KOPT-K1 (cell line): ENCODE results near the gene DOCK3.
"Not testable (repeated sequence)": the region's sequence is repeated elsewhere in the genome, so short reads cannot be mapped to it uniquely, and the experiment has no call there.

Experiments
- H3K27ac ChIP-seq: fragments of 200-600 bp; sonication (generic); 2 replicates; pipeline ENCODE4 v1.5.1; 2016; ENCODE audit warnings: antibody characterized with exemption, mild to moderate bottlenecking, low read depth, low read length; ENCODE audit not compliant: poor library complexity, severe bottlenecking
- H3K36me3 ChIP-seq: fragments of 200-600 bp; sonication (generic); 2 replicates; pipeline ENCODE4 v1.5.1; 2017; ENCODE audit warnings: antibody characterized with exemption, mild to moderate bottlenecking, low read length, moderate library complexity; ENCODE audit not compliant: insufficient read depth
- H3K9me3 ChIP-seq: fragments of 200-600 bp; sonication (generic); 2 replicates; pipeline ENCODE4 v1.5.1; 2017; ENCODE audit warnings: antibody characterized with exemption, low read length, mild to moderate bottlenecking; ENCODE audit not compliant: insufficient read depth, poor library complexity, severe bottlenecking

Gene DOCK3

DNA sequence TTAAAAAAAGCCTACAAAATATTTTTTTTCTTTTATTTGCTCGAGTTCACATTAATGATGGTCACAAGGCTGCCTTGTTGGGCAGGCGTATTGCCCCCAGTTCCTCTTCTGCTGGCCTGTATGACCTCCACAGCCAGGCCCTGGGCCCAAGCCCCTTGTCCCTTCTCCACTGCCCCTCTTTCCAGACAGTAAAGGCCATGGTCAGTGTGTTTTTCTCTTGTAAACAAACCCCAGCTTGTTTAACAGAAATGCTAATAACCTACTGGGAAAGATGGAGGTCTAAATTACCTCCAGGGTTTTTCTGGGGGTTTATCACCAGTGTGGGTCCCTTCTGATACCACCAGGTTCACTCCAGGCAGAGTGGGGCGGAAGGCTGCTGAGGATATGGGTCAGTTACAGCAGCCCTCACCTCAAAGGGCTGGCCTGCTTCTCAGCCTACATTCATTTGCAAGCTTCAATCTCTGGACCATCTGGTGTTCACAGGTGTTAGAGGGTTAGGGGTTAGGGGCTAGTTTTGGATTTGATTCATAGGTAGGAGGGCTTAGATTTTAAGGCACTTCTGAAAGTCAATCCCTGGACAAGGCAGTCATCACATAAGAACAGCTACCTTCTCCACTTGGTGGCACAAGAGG, 708.3 kb downstream of the DOCK3 start:
- Histone ChIP-seq H3K27ac (no peak overlapping the region), H3K36me3 (peaks cover 24% of the 10 kb centered on the region), H3K9me3 (no peaks in the 10 kb centered on the region)

DNA sequence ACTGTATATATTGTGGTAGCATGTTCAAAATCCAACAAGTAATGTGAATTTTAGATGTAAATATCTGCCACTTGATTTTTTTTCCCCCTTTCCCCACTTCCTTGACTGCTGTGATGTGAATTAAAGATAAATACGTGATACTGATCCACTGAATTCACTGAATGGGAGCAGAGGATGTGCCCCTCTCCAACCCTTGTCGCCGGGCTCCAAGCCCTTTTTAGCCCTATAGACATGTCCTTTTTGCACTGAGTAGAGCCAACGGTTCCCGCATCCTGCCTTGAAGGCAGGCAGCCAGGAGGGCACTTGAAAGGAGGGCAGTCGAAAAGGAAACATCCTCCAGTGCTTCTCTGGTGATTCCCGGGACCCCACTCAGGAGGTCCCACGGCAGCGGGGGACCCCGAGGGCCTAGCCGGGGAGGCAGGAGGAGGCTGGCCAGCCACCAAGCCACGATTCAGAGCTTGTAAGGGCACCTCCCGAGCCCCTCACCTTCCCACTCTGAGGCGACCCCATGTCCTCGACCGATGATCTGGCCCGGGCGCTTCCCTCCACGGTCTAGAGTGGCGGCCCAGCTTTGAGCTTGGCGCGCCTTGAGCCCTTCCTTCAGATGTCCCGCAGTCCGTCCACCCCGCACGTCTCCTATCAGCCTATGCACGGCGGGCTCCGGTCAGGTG, 709.5 kb downstream of the DOCK3 start:
- Histone ChIP-seq H3K36me3 (peaks cover 36% of the 10 kb centered on the region), H3K27ac (peak overlapping the region; percentile 91), H3K9me3 (no peaks in the 10 kb centered on the region)

- H3K27ac ChIP-seq, result peak within 1 kb of the TSS; percentile 91
Observed at GRCh38 chr3:51384726-51385473, 710.2 kb downstream of the DOCK3 start, which contains the start of gene MANF. MANF (plus strand) TSS chr3:51385291; CDS start chr3:51385343, 52 bp downstream.

GRCh38 chr3:51385621-51386091, 710.9 kb downstream of the DOCK3 start:
- H3K27ac ChIP-seq, result peak overlapping the region; percentile 91
- H3K9me3 ChIP-seq, result no peaks in the 10 kb centered on the region
- H3K36me3 ChIP-seq, result peaks cover 50% of the 10 kb centered on the region

More at GRCh38 chr3:51384726-51385473, 710.2 kb downstream of the DOCK3 start, which contains the start of gene MANF:
- peaks cover 42% of the 10 kb centered on the region for H3K36me3 ChIP-seq
- H3K9me3 ChIP-seq, result no peaks in the 10 kb centered on the region

GRCh38 chr3:51386159-51386851, 711.6 kb downstream of the DOCK3 start:
- Histone ChIP-seq H3K27ac (peak overlapping the region; percentile 91), H3K9me3 (no peaks in the 10 kb centered on the region), H3K36me3 (peaks cover 50% of the 10 kb centered on the region)

DNA sequence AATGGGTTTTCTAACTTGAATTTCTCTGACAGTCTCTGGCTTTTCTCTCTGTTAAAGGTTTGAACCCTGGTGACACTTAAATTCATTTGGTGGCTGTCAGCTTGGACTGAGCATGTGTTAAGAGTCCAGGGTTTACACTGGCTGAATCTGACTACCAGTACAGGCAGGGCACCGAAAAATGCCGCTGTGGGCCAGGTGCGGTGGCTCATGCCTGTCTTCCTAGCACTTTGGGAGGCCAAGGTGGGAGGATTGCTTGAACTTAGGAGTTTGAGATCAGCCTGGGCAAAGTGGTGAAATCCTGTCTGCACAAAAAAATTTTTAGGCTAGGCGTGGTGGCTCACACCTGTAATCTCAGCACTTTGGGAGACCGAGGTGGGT, 712.1 kb downstream of the DOCK3 start:
- Histone ChIP-seq H3K27ac (peak overlapping the region; percentile 91), H3K36me3 (peaks cover 50% of the 10 kb centered on the region), H3K9me3 (no peaks in the 10 kb centered on the region)

- not testable (repeated sequence) for H3K9me3 ChIP-seq
Observed at GRCh38 chr3:51387281-51387680, 712.6 kb downstream of the DOCK3 start.

GRCh38 chr3:51388286-51389029, 713.7 kb downstream of the DOCK3 start:
- Histone ChIP-seq H3K27ac (no peak overlapping the region), H3K36me3 (peaks cover 63% of the 10 kb centered on the region), H3K9me3 (no peaks in the 10 kb centered on the region)

More at GRCh38 chr3:51387281-51387680, 712.6 kb downstream of the DOCK3 start:
- peaks cover 51% of the 10 kb centered on the region for H3K36me3 ChIP-seq
- H3K27ac ChIP-seq, result not testable (repeated sequence)

GRCh38 chr3:51389423-51390183, 714.9 kb downstream of the DOCK3 start:
- Histone ChIP-seq H3K9me3 (no peaks in the 10 kb centered on the region), H3K36me3 (peaks cover 75% of the 10 kb centered on the region), H3K27ac (no peak overlapping the region)

DNA sequence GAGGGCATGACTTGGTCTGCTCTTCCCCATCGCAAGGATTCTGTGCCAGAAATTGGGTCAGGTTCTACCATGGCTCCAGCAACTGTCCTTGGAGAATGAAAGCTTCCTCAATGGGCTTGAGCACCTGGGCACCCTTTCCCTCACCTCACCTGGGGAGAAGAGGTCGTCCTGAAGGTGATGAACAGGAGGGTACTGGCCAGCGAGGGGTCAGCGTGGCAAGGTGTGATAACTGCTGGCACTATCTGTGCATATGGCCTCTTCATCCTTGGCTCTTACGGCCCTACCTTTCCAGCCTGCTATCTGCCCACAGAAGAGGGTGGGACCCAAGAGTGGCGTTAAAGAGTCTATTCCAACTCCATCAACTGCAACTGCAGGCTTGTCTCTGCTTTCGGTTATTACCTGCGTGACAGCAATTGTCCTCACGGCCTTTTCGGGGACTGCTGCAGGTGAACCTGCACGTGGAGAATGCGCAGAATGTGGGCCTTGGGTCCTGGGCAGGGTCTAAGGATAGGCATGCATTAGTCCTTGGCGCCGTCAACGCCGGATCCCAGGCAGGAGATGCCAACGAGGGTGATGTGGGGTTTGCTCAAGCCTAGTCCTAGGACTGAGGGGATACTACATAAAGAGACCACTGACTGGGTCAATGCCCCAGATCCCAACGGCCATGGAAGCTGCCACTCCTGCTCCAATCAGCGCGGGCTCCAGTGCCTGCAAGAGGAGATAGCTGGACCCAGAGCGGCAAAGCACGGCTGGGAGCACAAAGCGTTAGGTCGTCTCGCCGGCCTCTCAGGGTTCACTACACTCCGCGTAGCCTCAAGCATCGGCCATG, 715.7 kb downstream of the DOCK3 start:
- no peaks in the 10 kb centered on the region for H3K9me3 ChIP-seq
- H3K36me3 ChIP-seq, result peaks cover 83% of the 10 kb centered on the region
- H3K27ac ChIP-seq, result peak overlapping the region; percentile 74

DNA sequence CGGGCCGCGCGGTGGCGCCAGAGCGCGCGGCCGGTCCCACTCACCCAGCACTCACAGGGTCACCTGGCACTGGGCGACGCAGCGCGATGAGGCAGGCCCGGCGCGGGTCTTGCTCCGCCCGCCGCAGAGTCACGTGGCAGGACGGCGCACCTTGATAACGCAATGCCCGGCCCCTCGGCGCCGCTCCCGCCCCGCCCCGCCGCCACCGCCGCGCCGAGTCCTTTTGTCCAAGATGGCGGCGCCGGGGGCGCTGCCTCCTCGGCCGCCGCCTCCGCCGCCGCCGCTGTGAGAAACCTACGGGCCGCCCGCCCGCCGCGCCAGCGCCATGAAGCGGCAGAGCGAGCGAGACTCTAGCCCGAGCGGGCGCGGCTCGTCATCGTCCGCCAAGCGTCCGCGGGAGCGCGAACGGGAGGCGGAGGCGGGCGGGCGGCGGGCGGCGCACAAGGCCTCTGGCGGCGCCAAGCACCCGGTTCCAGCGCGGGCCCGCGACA, 716.4 kb downstream of the DOCK3 start, which contains the start of gene RBM15B:
TSS of gene RBM15B (plus strand) at position 211 of the 491 bp plus-strand sequence. CDS start at position 326, 115 bp downstream.
- Histone ChIP-seq H3K27ac (peak within 1 kb of the TSS; percentile 74), H3K9me3 (no peaks in the 10 kb centered on the region), H3K36me3 (peaks cover 85% of the 10 kb centered on the region)

DNA sequence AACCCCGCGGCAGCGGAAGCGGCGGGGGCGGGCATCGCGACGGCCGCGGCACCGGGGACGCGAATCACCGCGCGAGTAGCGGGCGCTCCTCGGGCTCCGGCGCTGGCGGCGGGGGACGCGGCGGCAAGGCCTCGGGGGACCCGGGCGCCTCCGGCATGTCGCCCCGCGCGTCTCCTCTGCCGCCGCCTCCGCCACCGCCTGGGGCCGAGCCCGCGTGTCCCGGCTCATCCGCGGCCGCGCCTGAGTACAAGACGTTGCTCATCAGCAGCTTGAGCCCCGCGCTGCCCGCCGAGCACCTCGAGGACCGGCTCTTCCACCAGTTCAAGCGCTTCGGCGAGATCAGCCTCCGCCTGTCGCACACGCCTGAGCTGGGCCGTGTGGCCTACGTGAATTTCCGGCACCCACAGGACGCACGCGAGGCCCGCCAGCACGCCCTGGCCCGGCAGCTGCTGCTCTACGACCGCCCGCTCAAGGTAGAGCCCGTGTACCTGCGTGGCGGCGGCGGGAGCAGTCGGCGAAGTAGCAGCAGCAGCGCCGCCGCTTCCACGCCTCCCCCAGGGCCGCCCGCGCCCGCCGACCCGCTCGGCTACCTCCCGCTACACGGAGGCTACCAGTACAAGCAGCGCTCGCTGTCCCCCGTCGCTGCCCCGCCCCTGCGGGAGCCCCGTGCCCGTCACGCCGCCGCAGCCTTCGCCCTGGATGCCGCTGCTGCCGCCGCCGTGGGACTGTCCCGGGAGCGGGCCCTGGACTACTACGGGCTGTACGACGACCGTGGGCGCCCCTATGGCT, 717.0 kb downstream of the DOCK3 start:
- peaks cover 85% of the 10 kb centered on the region for H3K36me3 ChIP-seq
- no peaks in the 10 kb centered on the region for H3K9me3 ChIP-seq
- peak overlapping the region; percentile 74 for H3K27ac ChIP-seq
